Measurements from ENCODE around the gene HHATL.

GRCh38 chr3:42652611-42653302, 49.8 kb downstream of the HHATL start:
- TF ChIP-seq POLR2AphosphoS5 (IDR thresholded peaks at IDR 0.05) (peak in 2 of 3 donors; percentile 94 to 97), EP300 (IDR thresholded peaks at IDR 0.05) (no peak), POLR2A (IDR thresholded peaks at IDR 0.05) (peak in 1 of 4 donors; percentile 87)
- TF ChIP-seq, protein P1, sequence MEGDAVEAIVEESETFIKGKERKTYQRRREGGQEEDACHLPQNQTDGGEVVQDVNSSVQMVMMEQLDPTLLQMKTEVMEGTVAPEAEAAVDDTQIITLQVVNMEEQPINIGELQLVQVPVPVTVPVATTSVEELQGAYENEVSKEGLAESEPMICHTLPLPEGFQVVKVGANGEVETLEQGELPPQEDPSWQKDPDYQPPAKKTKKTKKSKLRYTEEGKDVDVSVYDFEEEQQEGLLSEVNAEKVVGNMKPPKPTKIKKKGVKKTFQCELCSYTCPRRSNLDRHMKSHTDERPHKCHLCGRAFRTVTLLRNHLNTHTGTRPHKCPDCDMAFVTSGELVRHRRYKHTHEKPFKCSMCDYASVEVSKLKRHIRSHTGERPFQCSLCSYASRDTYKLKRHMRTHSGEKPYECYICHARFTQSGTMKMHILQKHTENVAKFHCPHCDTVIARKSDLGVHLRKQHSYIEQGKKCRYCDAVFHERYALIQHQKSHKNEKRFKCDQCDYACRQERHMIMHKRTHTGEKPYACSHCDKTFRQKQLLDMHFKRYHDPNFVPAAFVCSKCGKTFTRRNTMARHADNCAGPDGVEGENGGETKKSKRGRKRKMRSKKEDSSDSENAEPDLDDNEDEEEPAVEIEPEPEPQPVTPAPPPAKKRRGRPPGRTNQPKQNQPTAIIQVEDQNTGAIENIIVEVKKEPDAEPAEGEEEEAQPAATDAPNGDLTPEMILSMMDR (IDR thresholded peaks at IDR 0.05): no peak
